ENCODE data around the gene ITGB5. TPM values are rescaled to one million over a fixed set of nuclear protein-coding genes. Genes with fewer than 3 reads are reported as not detected.
A peak's percentile ranks its signal among the peaks of the same experiment; 100 is the strongest.

ITGB5 gene
- total RNA-seq, 1 experiment from 2014 or later, result 146 TPM

DNA sequence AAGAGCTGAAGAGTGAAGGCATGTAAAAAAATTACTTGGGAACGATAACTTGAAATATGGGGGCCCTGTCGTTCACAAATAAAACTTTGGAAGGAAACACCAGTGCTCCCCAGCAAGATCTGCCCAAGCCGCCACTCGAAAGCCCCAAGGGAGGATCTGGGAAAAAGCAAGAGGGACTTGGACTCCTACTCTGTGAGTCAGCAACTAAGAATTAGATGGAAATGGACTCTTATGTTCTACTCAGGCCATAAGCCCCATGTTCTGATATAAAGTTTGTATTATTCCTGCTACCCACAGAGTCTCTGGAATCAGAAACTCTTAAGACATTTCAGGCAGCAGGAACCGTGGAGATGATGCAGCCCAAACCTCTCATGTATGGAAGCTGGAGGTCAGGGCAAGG is 75.7 kb downstream of the ITGB5 start:
- peaks cover 0 to 6% of the 10 kb centered on the region in 2 experiments; a peak in 1 of 4 replicates for H3K4me1 Mint-ChIP-seq
- H3K27ac ChIP-seq (ENCODE audit: insufficient read length, low read depth, low read length), result no peak overlapping the region
- no peak for DNase-seq

More for the DNA sequence above, 75.7 kb downstream of the ITGB5 start:
- Histone ChIP-seq H3K4me1 (ENCODE audit: insufficient read depth, low read length) (no peaks in the 10 kb centered on the region), H3K79me1 (ENCODE audit: insufficient read depth, low read depth, low read length, poor library complexity, severe bottlenecking) (no peaks in the 10 kb centered on the region), H3K4me2 (ENCODE audit: insufficient read depth, insufficient read length, low read length) (no peak overlapping the region), H3K23me2 (ENCODE audit: insufficient read length, low read depth, low read length, poor library complexity, severe bottlenecking) (no peaks in the 10 kb centered on the region), H2BK12ac (ENCODE audit: insufficient read length, low read depth, low read length) (no peak overlapping the region), H2AK5ac (ENCODE audit: insufficient read length, low read length) (no peak overlapping the region), H3K9ac (ENCODE audit: extremely low read depth, insufficient read length, low read length) (no peak overlapping the region), H4K20me1 (ENCODE audit: control insufficient read depth, insufficient read depth, insufficient read length) (no peaks in the 10 kb centered on the region), H3K14ac (ENCODE audit: insufficient read depth, low read length) (no peak overlapping the region), H2BK5ac (ENCODE audit: insufficient read length, low read length) (no peak overlapping the region), H3T11ph (ENCODE audit: low read length) (no peak overlapping the region), H2BK20ac (ENCODE audit: low read depth, low read length, poor library complexity, severe bottlenecking) (no peak overlapping the region), H3K18ac (ENCODE audit: insufficient read length, low read depth, low read length) (no peak overlapping the region), H2BK15ac (ENCODE audit: low read depth, low read length) (no peak overlapping the region), H3K9me3 (ENCODE audit: control insufficient read depth, low read depth, low read length) (no peaks in the 10 kb centered on the region), H2AFZ (ENCODE audit: low read length) (no peak overlapping the region), H3K27me3 (ENCODE audit: insufficient read depth, low read length) (no peaks in the 10 kb centered on the region), H3K79me2 (ENCODE audit: insufficient read depth, low read length) (no peaks in the 10 kb centered on the region; the same call in 1 of the 2 replicates), H4K5ac (ENCODE audit: insufficient read length, low read depth, low read length) (no peak overlapping the region), H2BK120ac (ENCODE audit: low read depth, low read length, poor library complexity, severe bottlenecking) (no peak overlapping the region), H3K23ac (ENCODE audit: insufficient read length, low read depth, low read length) (no peak overlapping the region), H3K56ac (ENCODE audit: insufficient read length, low read depth, low read length) (no peak overlapping the region), H3K4ac (ENCODE audit: low read depth, low read length) (no peak overlapping the region), H4K91ac (ENCODE audit: insufficient read length, low read depth, low read length) (no peak overlapping the region), H4K8ac (replicated peaks; ENCODE audit: insufficient read length, low read depth, low read length) (no peak overlapping the region)
- H3K27ac Mint-ChIP-seq, result peak overlapping the region in 2 of 3 experiments; percentile 72 to 89; a peak in 2 of 7 replicates
- no peaks in the 10 kb centered on the region for H3K9me3 Mint-ChIP-seq
- peaks cover 18 to 68% (median 25%) of the 10 kb centered on the region in 3 experiments; a peak in 6 of 7 replicates for H3K36me3 Mint-ChIP-seq (ENCODE audit: insufficient read depth in 1 of 3, low read depth in 3 of 3)
- H3K4me3 Mint-ChIP-seq, result no peak overlapping the region
- WGBS (ENCODE audit: extremely low coverage, insufficient read length, low lambda C conversion rate), result no CpG with 5 or more reads among the region's 5 CpGs
- no peaks in the 10 kb centered on the region for H3K27me3 Mint-ChIP-seq (ENCODE audit: low read depth)
- TF ChIP-seq, protein P1, sequence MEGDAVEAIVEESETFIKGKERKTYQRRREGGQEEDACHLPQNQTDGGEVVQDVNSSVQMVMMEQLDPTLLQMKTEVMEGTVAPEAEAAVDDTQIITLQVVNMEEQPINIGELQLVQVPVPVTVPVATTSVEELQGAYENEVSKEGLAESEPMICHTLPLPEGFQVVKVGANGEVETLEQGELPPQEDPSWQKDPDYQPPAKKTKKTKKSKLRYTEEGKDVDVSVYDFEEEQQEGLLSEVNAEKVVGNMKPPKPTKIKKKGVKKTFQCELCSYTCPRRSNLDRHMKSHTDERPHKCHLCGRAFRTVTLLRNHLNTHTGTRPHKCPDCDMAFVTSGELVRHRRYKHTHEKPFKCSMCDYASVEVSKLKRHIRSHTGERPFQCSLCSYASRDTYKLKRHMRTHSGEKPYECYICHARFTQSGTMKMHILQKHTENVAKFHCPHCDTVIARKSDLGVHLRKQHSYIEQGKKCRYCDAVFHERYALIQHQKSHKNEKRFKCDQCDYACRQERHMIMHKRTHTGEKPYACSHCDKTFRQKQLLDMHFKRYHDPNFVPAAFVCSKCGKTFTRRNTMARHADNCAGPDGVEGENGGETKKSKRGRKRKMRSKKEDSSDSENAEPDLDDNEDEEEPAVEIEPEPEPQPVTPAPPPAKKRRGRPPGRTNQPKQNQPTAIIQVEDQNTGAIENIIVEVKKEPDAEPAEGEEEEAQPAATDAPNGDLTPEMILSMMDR (conservative IDR thresholded peaks at IDR 0.05), result no peak
